OCI-LY1 (cell line): ENCODE data around the gene PEAK1.
A peak's percentile ranks its signal among the peaks of the same experiment; 100 is the strongest.

Source experiments
- H2AFZ ChIP-seq: fragments of 200-600 bp; sonication (generic), shearing (Covaris generic); 2 replicates; pipeline ENCODE4 v1.6.0; 2014; ENCODE audit warnings: antibody characterized with exemption, mild to moderate bottlenecking, low read length
- H3F3A ChIP-seq: fragments of 200-600 bp; sonication (generic), shearing (Covaris generic); 2 replicates; pipeline ENCODE4 v1.6.0; 2014; ENCODE audit warnings: mild to moderate bottlenecking, antibody characterized with exemption, low read length, moderate library complexity; ENCODE audit not compliant: insufficient read depth
- H3K27ac ChIP-seq: fragments of 200-600 bp; sonication (generic); 2 replicates; pipeline ENCODE4 v1.5.1; 2014; ENCODE audit warnings: low read length, mixed run types, mild to moderate bottlenecking, low read depth; ENCODE audit not compliant: poor library complexity, severe bottlenecking
- H3K27me3 ChIP-seq: fragments of 200-600 bp; sonication (generic); 2 replicates; pipeline ENCODE4 v1.6.0; 2014; ENCODE audit warnings: antibody characterized with exemption, mild to moderate bottlenecking, low read length, moderate library complexity; ENCODE audit not compliant: insufficient read depth
- H3K36me3 ChIP-seq: fragments of 200-600 bp; sonication (generic); 2 replicates; pipeline ENCODE4 v1.6.1; 2014; ENCODE audit warnings: mild to moderate bottlenecking, antibody characterized with exemption, low read length, moderate library complexity, mixed read lengths; ENCODE audit not compliant: insufficient read depth
- H3K4me1 ChIP-seq: fragments of 200-600 bp; sonication (generic); 2 replicates; pipeline ENCODE4 v1.5.1; 2014; ENCODE audit warnings: mild to moderate bottlenecking, low read length, moderate library complexity; ENCODE audit not compliant: insufficient read depth, severe bottlenecking
- H3K4me2 ChIP-seq: fragments of 200-600 bp; sonication (generic), shearing (Covaris generic); 2 replicates; pipeline ENCODE4 v1.6.1; 2014; ENCODE audit warnings: low read length
- H3K4me3 ChIP-seq: fragments of 200-600 bp; sonication (generic); 2 replicates; pipeline ENCODE4 v1.5.1; 2014; ENCODE audit warnings: low read length, low read depth, mild to moderate bottlenecking, mixed read lengths; ENCODE audit not compliant: poor library complexity, severe bottlenecking
- H3K79me2 ChIP-seq: fragments of 200-600 bp; shearing (Covaris generic); 2 replicates; pipeline ENCODE4 v1.6.1; 2016; ENCODE audit warnings: mixed run types, low read length, mixed read lengths; ENCODE audit not compliant: insufficient read depth
- H3K9ac ChIP-seq: fragments of 200-600 bp; sonication (generic), shearing (Covaris generic); 2 replicates; pipeline ENCODE4 v1.6.1; 2014; ENCODE audit warnings: mild to moderate bottlenecking, low read length, mixed read lengths
- H3K9me2 ChIP-seq: fragments of 200-600 bp; sonication (generic), shearing (Covaris generic); 2 replicates; pipeline ENCODE4 v1.6.1; 2014; ENCODE audit warnings: low read depth, mild to moderate bottlenecking, low read length, mixed read lengths
- H3K9me3 ChIP-seq: fragments of 200-600 bp; shearing (Covaris generic); 2 replicates; pipeline ENCODE4 v1.6.1; 2014; ENCODE audit warnings: low read length, mixed read lengths
- H4K20me1 ChIP-seq: fragments of 200-600 bp; sonication (generic), shearing (Covaris generic); 2 replicates; pipeline ENCODE4 v1.6.0; 2016; ENCODE audit warnings: mild to moderate bottlenecking, low read length; ENCODE audit not compliant: insufficient read depth
- CTCF ChIP-seq: fragments of 200-600 bp; sonication (generic), shearing (Covaris generic); IDR thresholded peaks from 2 replicates; pipeline ENCODE4 v1.5.1; 2017; ENCODE audit warnings: mild to moderate bottlenecking, antibody characterized with exemption, low read length, moderate library complexity, mixed read lengths
- EZH2 ChIP-seq: fragments of 200-600 bp; sonication (generic), shearing (Covaris generic); IDR thresholded peaks from 2 replicates; pipeline ENCODE4 v1.8.0; 2017; ENCODE audit warnings: borderline replicate concordance, mixed run types, mild to moderate bottlenecking, antibody characterized with exemption, low read length, moderate library complexity, mixed read lengths

Gene PEAK1

GRCh38 chr15:77111789-77112188 is 308.1 kb downstream of the PEAK1 start:
- H3K27ac ChIP-seq, result no peak overlapping the region
- H3K4me1 ChIP-seq, result no peaks in the 10 kb centered on the region
- H3K9me3 ChIP-seq, result no peaks in the 10 kb centered on the region
- no peak overlapping the region for H3K9ac ChIP-seq
- no peak overlapping the region for H3K4me2 ChIP-seq
- H4K20me1 ChIP-seq, result no peaks in the 10 kb centered on the region
- no peak for TF ChIP-seq EZH2
- TF ChIP-seq CTCF, result no peak
- no peaks in the 10 kb centered on the region for H3K36me3 ChIP-seq
- H2AFZ ChIP-seq, result no peak overlapping the region
- no peaks in the 10 kb centered on the region for H3F3A ChIP-seq
- no peaks in the 10 kb centered on the region for H3K27me3 ChIP-seq
- no peak overlapping the region for H3K4me3 ChIP-seq
- no peaks in the 10 kb centered on the region for H3K9me2 ChIP-seq
- H3K79me2 ChIP-seq, result no peaks in the 10 kb centered on the region

GRCh38 chr15:77107531-77108355 is 312.2 kb downstream of the PEAK1 start:
- Histone ChIP-seq H3K4me1 (no peaks in the 10 kb centered on the region), H3K4me2 (no peak overlapping the region), H3F3A (no peaks in the 10 kb centered on the region), H3K4me3 (no peak overlapping the region), H2AFZ (no peak overlapping the region), H3K9me3 (no peaks in the 10 kb centered on the region), H3K79me2 (no peaks in the 10 kb centered on the region), H3K36me3 (no peaks in the 10 kb centered on the region), H3K27me3 (no peaks in the 10 kb centered on the region), H4K20me1 (no peaks in the 10 kb centered on the region), H3K27ac (no peak overlapping the region), H3K9ac (no peak overlapping the region), H3K9me2 (no peaks in the 10 kb centered on the region)
- TF ChIP-seq CTCF (peak; percentile 66), EZH2 (no peak)

- no peaks in the 10 kb centered on the region for H3K9me2 ChIP-seq
- no peaks in the 10 kb centered on the region for H3K36me3 ChIP-seq
- no peak overlapping the region for H3K4me2 ChIP-seq
- no peaks in the 10 kb centered on the region for H3K4me1 ChIP-seq
- no peaks in the 10 kb centered on the region for H4K20me1 ChIP-seq
- H3K79me2 ChIP-seq, result no peaks in the 10 kb centered on the region
- H3F3A ChIP-seq, result no peaks in the 10 kb centered on the region
- H3K4me3 ChIP-seq, result no peak overlapping the region
- H3K27me3 ChIP-seq, result no peaks in the 10 kb centered on the region
- TF ChIP-seq CTCF (no peak), EZH2 (no peak)
- H3K9ac ChIP-seq, result no peak overlapping the region
- H2AFZ ChIP-seq, result no peak overlapping the region
- no peaks in the 10 kb centered on the region for H3K9me3 ChIP-seq
- H3K27ac ChIP-seq, result no peak overlapping the region
Observed at GRCh38 chr15:77107068-77107467, 312.8 kb downstream of the PEAK1 start.
